Pancreas (tissue), 10 donors: ENCODE results near the gene SLC24A3. TPM values are rescaled to one million over a fixed set of nuclear protein-coding genes. Genes with fewer than 3 reads are reported as not detected.
"Not testable (repeated sequence)": the region's sequence is repeated elsewhere in the genome, so short reads cannot be mapped to it uniquely, and the experiment has no call there.

Experiments used
- ATAC-seq, 4 donors: fragments of 200-7000 bp; cut with Tn5 transposase; one replicate each; pipeline versions ENCODE4 v1.8.0 to v1.9.1; 2020; ENCODE audit warnings: mild to moderate bottlenecking in 4 of 4, moderate library complexity in 4 of 4
- DNase-seq, 6 donors: peaks; one replicate each; pipeline ENCODE4 v3.0.0-alpha.2; 2020
- FAIRE-seq: peaks from 2 replicates; lab custom pipeline; 2012; peaks lifted over from hg19 to GRCh38; lab: Jason Lieb, UNC
- H3K27ac ChIP-seq, 4 donors: fragments of 200-600 bp; sonication (generic); 1 replicate in 3 of 4; 2 replicates in 1 of 4; pipeline versions ENCODE4 v1.5.0 to v1.8.0; 2020
- H3K27me3 ChIP-seq, 4 donors: fragments of 200-600 bp; one replicate each; pipeline ENCODE4 v1.8.0; 2021
- H3K36me3 ChIP-seq, 3 donors: fragments of 200-600 bp; sonication (generic) in 1 of 3; one replicate each; pipeline versions ENCODE4 v1.5.0 to v1.8.0; 2020 to 2021
- H3K4me1 ChIP-seq, 3 donors: fragments of 200-600 bp; one replicate each; pipeline ENCODE4 v1.8.0; 2021
- H3K4me3 ChIP-seq, 4 donors: fragments of 200-600 bp; sonication (generic) in 2 of 4; one replicate each; pipeline versions ENCODE4 v1.5.0 to v1.8.0; 2020 to 2021
- H3K9me3 ChIP-seq, 4 donors: fragments of 200-600 bp; one replicate each; pipeline ENCODE4 v1.8.0; 2021
- CTCF ChIP-seq, 4 donors: fragments of 200-600 bp; sonication (generic) in 3 of 4; IDR thresholded peaks; one replicate each; pipeline versions ENCODE4 v1.5.0 to v1.8.0; 2021; ENCODE audit warnings: antibody characterized with exemption in 4 of 4
- WGBS, 2 donors: extraction: QIAGEN DNeasy Blood & Tissue Kit; methylation state at CpG; one replicate each; pipeline ENCODE4 v1.1.7; 2013; 5-methylcytosine and 5-hydroxymethylcytosine counted together
- intact Hi-C, 3 donors: fragments of 100-400 bp; cut with DNase I; formaldehyde crosslinking; loops; one replicate each; pipeline versions ENCODE4 v1.11.1 to v1.14.2; 2022
- polyA plus RNA-seq, 2 donors: library from polyadenylated mRNA; stranded (reverse); fragments of 200-250 nt; gene quantifications; one replicate each; pipeline ENCODE4 v1.2.3, GENCODE V29; 2013
- total RNA-seq, 6 donors: library from RNA; stranded (reverse); fragmentation: NEBNext Ultra II Directional in 4 of 6; extraction: Animal tissue kit (Norgen Biotek cat#: 25700) in 4 of 6; gene quantifications; one replicate each; pipeline versions ENCODE4 v1.2.1 to v1.2.4, GENCODE V29; 2021 to 2023
- donor health status: healthy with polysubstance abuse.
- donor health status: DM: no; HTN: no; CAD: no; lungs with moderate emphysema.
- donor health status: DM: no; HTN: no; CAD: no.
- donor health status: control.
- donor health status: control.
- donor health status: Bipolar disorder and iron deficiency.
- donor health status: DM: yes; HTN: yes; CAD: no.
- donor health status: DM: no; HTN: no; CAD: no.
- donor health status: DM: no; HTN: no; CAD: no.
- donor health status: DM: yes; HTN: yes; CAD: no.

The SLC24A3 gene
- total and polyA plus RNA-seq, 8 donors: 0.28 to 0.87 (median 0.49) TPM

- TF ChIP-seq CTCF (IDR thresholded peaks at IDR 0.05): no peak
- Histone ChIP-seq H3K27ac (no peak overlapping the region), H3K4me1 (no peaks in the 10 kb centered on the region), H3K27me3 (no peaks in the 10 kb centered on the region), H3K4me3 (no peak overlapping the region), H3K36me3 (no peaks in the 10 kb centered on the region), H3K9me3 (no peaks in the 10 kb centered on the region)
- no peak for FAIRE-seq
- ATAC-seq: no peak
- intact Hi-C loops: no loop called here
- WGBS, 2 donors: 67 to 76% methylated on average over 3 of the region's 3 CpGs
- DNase-seq: no peak
Measured at GRCh38 chr20:19633985-19634384, 421.5 kb downstream of the SLC24A3 start.

GRCh38 chr20:19639471-19640045 is 427.1 kb downstream of the SLC24A3 start:
- FAIRE-seq: not testable (repeated sequence)

GRCh38 chr20:19642860-19643259 is 430.4 kb downstream of the SLC24A3 start:
- Histone ChIP-seq H3K36me3 (no peaks in the 10 kb centered on the region), H3K27ac (no peak overlapping the region), H3K4me3 (no peak overlapping the region), H3K27me3 (no peaks in the 10 kb centered on the region), H3K4me1 (no peaks in the 10 kb centered on the region), H3K9me3 (no peaks in the 10 kb centered on the region)
- DNase-seq (no peak), ATAC-seq (no peak), FAIRE-seq (no peak)
- TF ChIP-seq CTCF (IDR thresholded peaks at IDR 0.05): no peak
- WGBS, 2 donors: 37 to 47% methylated on average over 4 of the region's 4 CpGs
- intact Hi-C loops: no loop called here

More at GRCh38 chr20:19639471-19640045, 427.1 kb downstream of the SLC24A3 start:
- DNase-seq, H3K27ac ChIP-seq, H3K27me3 ChIP-seq, H3K36me3 ChIP-seq, H3K4me1 ChIP-seq, H3K9me3 ChIP-seq, intact Hi-C loops, H3K4me3 ChIP-seq, ATAC-seq: not testable (repeated sequence)
- WGBS, 2 donors: 92 to 94% methylated on average over 30 to 32 of the region's 32 CpGs

DNA sequence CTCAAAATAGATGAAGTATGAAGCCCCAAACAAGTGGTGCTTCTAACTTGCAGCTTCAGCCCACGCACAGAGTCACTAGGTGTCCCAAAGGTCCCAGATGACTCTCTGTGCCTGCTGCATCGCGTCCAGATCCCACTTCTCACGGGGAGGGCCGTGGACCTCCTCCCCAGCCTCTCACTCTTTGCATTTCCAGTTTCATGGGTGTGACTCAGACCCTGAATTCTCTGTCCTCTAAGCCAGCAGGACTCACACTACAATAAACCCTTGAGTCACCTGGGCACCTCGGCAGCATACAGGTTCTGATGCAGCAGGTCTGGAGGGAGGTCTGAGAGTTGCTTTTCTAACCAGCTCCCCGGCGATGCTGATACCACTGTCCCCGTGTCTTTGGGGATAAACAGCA is 431.6 kb downstream of the SLC24A3 start:
- DNase-seq: no peak
- no peak overlapping the region for H3K27ac ChIP-seq
- no peak for TF ChIP-seq CTCF (IDR thresholded peaks at IDR 0.05)

GRCh38 chr20:19646963-19647362 is 434.5 kb downstream of the SLC24A3 start:
- Histone ChIP-seq H3K36me3 (no peaks in the 10 kb centered on the region), H3K4me1 (no peaks in the 10 kb centered on the region), H3K4me3 (no peak overlapping the region), H3K27me3 (no peaks in the 10 kb centered on the region), H3K9me3 (no peaks in the 10 kb centered on the region), H3K27ac (no peak overlapping the region)
- no peak for TF ChIP-seq CTCF (IDR thresholded peaks at IDR 0.05)
- intact Hi-C loops: no loop called here
- ATAC-seq (no peak), DNase-seq (no peak), FAIRE-seq (no peak)
- 90 to 94% methylated on average over 2 of the region's 2 CpGs for WGBS, 2 donors

More for the DNA sequence above, 431.6 kb downstream of the SLC24A3 start:
- H3K4me1 ChIP-seq: no peaks in the 10 kb centered on the region
- no peaks in the 10 kb centered on the region for H3K9me3 ChIP-seq
- WGBS, 2 donors: 50 to 54% methylated on average over 9 of the region's 9 CpGs
- H3K4me3 ChIP-seq: no peak overlapping the region
- intact Hi-C loops: no loop called here
- no peaks in the 10 kb centered on the region for H3K27me3 ChIP-seq
- no peaks in the 10 kb centered on the region for H3K36me3 ChIP-seq
- no peak for ATAC-seq
- FAIRE-seq: no peak
